Esophagus squamous epithelium (tissue), 4 donors: ENCODE results near the gene ZBTB17.
"Not testable (repeated sequence)": the region's sequence is repeated elsewhere in the genome, so short reads cannot be mapped to it uniquely, and the experiment has no call there.

ENCODE experiments used
- POLR2A ChIP-seq, 4 donors: fragments of 450-650 bp; IDR thresholded peaks; one replicate each; pipeline ENCODE4 v1.6.1; 2017; ENCODE audit warnings: antibody characterized with exemption in 4 of 4, mild to moderate bottlenecking in 4 of 4, moderate library complexity in 3 of 4
- TF ChIP-seq, protein P1 (sequence below), 6 experiments: fragments of 450-650 bp in 4 of 6; fragments of 200-600 bp in 2 of 6; sonication (generic) in 2 of 6; IDR thresholded peaks; one replicate each; pipeline ENCODE4 v1.5.1; 2016 to 2019; ENCODE audit warnings: antibody characterized with exemption in 6 of 6, mild to moderate bottlenecking in 4 of 6, moderate library complexity in 4 of 6

DNA sequence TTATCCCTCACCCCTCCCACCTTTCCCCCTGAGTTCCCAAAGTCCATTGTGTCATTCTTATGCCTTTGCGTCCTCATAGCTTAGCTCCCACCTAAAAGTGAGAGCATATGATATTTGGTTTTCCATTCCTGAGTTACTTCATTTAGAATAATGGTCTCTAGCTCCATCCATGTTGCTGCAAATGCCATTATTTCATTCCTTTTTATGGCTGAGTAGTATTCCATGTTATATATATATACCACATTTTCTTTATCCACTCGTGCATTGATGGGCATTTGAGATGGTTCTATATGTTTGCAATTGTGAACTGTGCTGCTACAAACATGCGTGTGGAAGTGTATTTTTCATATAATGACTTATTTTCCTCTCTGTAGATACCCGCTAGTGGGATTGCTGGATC is 2.0 kb upstream of the ZBTB17 start:
- TF ChIP-seq, protein P1, sequence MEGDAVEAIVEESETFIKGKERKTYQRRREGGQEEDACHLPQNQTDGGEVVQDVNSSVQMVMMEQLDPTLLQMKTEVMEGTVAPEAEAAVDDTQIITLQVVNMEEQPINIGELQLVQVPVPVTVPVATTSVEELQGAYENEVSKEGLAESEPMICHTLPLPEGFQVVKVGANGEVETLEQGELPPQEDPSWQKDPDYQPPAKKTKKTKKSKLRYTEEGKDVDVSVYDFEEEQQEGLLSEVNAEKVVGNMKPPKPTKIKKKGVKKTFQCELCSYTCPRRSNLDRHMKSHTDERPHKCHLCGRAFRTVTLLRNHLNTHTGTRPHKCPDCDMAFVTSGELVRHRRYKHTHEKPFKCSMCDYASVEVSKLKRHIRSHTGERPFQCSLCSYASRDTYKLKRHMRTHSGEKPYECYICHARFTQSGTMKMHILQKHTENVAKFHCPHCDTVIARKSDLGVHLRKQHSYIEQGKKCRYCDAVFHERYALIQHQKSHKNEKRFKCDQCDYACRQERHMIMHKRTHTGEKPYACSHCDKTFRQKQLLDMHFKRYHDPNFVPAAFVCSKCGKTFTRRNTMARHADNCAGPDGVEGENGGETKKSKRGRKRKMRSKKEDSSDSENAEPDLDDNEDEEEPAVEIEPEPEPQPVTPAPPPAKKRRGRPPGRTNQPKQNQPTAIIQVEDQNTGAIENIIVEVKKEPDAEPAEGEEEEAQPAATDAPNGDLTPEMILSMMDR (IDR thresholded peaks at IDR 0.05): not testable (repeated sequence)
- TF ChIP-seq POLR2A (IDR thresholded peaks at IDR 0.05): not testable (repeated sequence)
